ENCODE data around the gene NES.

Gene NES

GRCh38 chr1:156691191-156691590 lies 14.0 kb upstream of the NES start:
- Histone ChIP-seq H3K4me3 (ENCODE audit: insufficient read depth, low read length, poor library complexity, severe bottlenecking) (no peak overlapping the region), H3K9me2 (replicated peaks; ENCODE audit: insufficient read depth, low read length) (no peaks in the 10 kb centered on the region), H3K36me3 (ENCODE audit: low read length) (no peaks in the 10 kb centered on the region), H3K27ac (ENCODE audit: low read depth, low read length) (no peak overlapping the region), H3K9me3 (ENCODE audit: insufficient read depth, low read length) (no peaks in the 10 kb centered on the region), H3K79me2 (ENCODE audit: insufficient read depth, low read length) (no peaks in the 10 kb centered on the region), H2AFZ (ENCODE audit: low read depth, low read length, severe bottlenecking) (no peak overlapping the region), H3K27me3 (ENCODE audit: low read length) (no peaks in the 10 kb centered on the region), H3F3A (ENCODE audit: insufficient read depth) (no peaks in the 10 kb centered on the region), H4K20me1 (ENCODE audit: low read depth, low read length) (no peaks in the 10 kb centered on the region), H3K4me2 (ENCODE audit: low read depth, low read length, poor library complexity, severe bottlenecking) (no peak overlapping the region), H3K9ac (ENCODE audit: low read length) (no peak overlapping the region)
- TF ChIP-seq EZH2phosphoT487 (conservative IDR thresholded peaks at IDR 0.05; ENCODE audit: low read length): no peak
- TF ChIP-seq CTCF (IDR thresholded peaks at IDR 0.05; ENCODE audit: insufficient read depth, low read length, poor library complexity, severe bottlenecking): no peak

GRCh38 chr1:156690675-156691036 lies 13.4 kb upstream of the NES start:
- Histone ChIP-seq H3K27ac (ENCODE audit: low read depth, low read length) (no peak overlapping the region), H4K20me1 (ENCODE audit: low read depth, low read length) (no peaks in the 10 kb centered on the region), H3K36me3 (ENCODE audit: low read length) (no peaks in the 10 kb centered on the region), H3K9me3 (ENCODE audit: insufficient read depth, low read length) (no peaks in the 10 kb centered on the region), H3K9ac (ENCODE audit: low read length) (no peak overlapping the region), H3K4me3 (ENCODE audit: insufficient read depth, low read length, poor library complexity, severe bottlenecking) (no peak overlapping the region), H3K27me3 (ENCODE audit: low read length) (no peaks in the 10 kb centered on the region), H3K9me2 (replicated peaks; ENCODE audit: insufficient read depth, low read length) (no peaks in the 10 kb centered on the region), H3K79me2 (ENCODE audit: insufficient read depth, low read length) (no peaks in the 10 kb centered on the region), H2AFZ (ENCODE audit: low read depth, low read length, severe bottlenecking) (no peak overlapping the region), H3K4me2 (ENCODE audit: low read depth, low read length, poor library complexity, severe bottlenecking) (no peak overlapping the region), H3F3A (ENCODE audit: insufficient read depth) (no peaks in the 10 kb centered on the region)
- TF ChIP-seq CTCF (IDR thresholded peaks at IDR 0.05; ENCODE audit: insufficient read depth, low read length, poor library complexity, severe bottlenecking): no peak
- no peak for TF ChIP-seq EZH2phosphoT487 (conservative IDR thresholded peaks at IDR 0.05; ENCODE audit: low read length)

- Histone ChIP-seq H3F3A (ENCODE audit: insufficient read depth) (no peaks in the 10 kb centered on the region), H4K20me1 (ENCODE audit: low read depth, low read length) (no peaks in the 10 kb centered on the region)
Observed at GRCh38 chr1:156689953-156690674, 12.9 kb upstream of the NES start.

More at GRCh38 chr1:156689953-156690674, 12.9 kb upstream of the NES start:
- Histone ChIP-seq H3K79me2 (ENCODE audit: insufficient read depth, low read length) (no peaks in the 10 kb centered on the region), H3K4me3 (ENCODE audit: insufficient read depth, low read length, poor library complexity, severe bottlenecking) (no peak overlapping the region), H2AFZ (ENCODE audit: low read depth, low read length, severe bottlenecking) (no peak overlapping the region), H3K27me3 (ENCODE audit: low read length) (no peaks in the 10 kb centered on the region), H3K4me2 (ENCODE audit: low read depth, low read length, poor library complexity, severe bottlenecking) (no peak overlapping the region), H3K9me2 (replicated peaks; ENCODE audit: insufficient read depth, low read length) (no peaks in the 10 kb centered on the region), H3K9me3 (ENCODE audit: insufficient read depth, low read length) (no peaks in the 10 kb centered on the region), H3K36me3 (ENCODE audit: low read length) (no peaks in the 10 kb centered on the region), H3K27ac (ENCODE audit: low read depth, low read length) (no peak overlapping the region), H3K9ac (ENCODE audit: low read length) (no peak overlapping the region)
- TF ChIP-seq CTCF (IDR thresholded peaks at IDR 0.05; ENCODE audit: insufficient read depth, low read length, poor library complexity, severe bottlenecking) (no peak), EZH2phosphoT487 (conservative IDR thresholded peaks at IDR 0.05; ENCODE audit: low read length) (no peak)

Data from SU-DHL-6 (cell line).